OCI-LY7 (cell line): Measurements from ENCODE around the gene SPNS1. TPM values are rescaled to one million over a fixed set of nuclear protein-coding genes. Genes with fewer than 3 reads are reported as not detected.

ENCODE experiments used
- BruUV-seq: library from RNA; stranded (reverse); fragments of 400-500 nt; replicated peaks from 2 replicates; lab custom pipeline; 2021; lab: Mats Ljungman, UMichigan
- CTCF ChIA-PET: fragments of 300-600 bp; sonication (Branson Sonifier 250); formaldehyde crosslinking; loops from one replicate; lab custom pipeline; 2022; ENCODE audit warnings: antibody characterized with exemption; ENCODE audit not compliant: unreplicated experiment; lab: Charles Lee
- POLR2A ChIA-PET: fragments of 300-600 bp; sonication (Branson Sonifier 250); formaldehyde crosslinking; loops from one replicate; lab custom pipeline; 2022; ENCODE audit warnings: antibody characterized with exemption; lab: Charles Lee
- DNase-seq: peaks from one replicate; pipeline ENCODE4 v3.0.0-alpha.2; 2015; ENCODE audit warnings: low spot score
- H2AFZ ChIP-seq: fragments of 200-600 bp; sonication (generic), shearing (Covaris generic); 2 replicates; pipeline ENCODE4 v1.6.1; 2014; ENCODE audit warnings: mild to moderate bottlenecking, antibody characterized with exemption, low read length, moderate library complexity
- H3K27ac ChIP-seq: fragments of 200-600 bp; sonication (generic); 2 replicates; pipeline ENCODE4 v1.5.1; 2014; ENCODE audit warnings: mixed run types, low read depth, mild to moderate bottlenecking, moderate library complexity, low read length, inconsistent platforms; ENCODE audit not compliant: poor library complexity, severe bottlenecking
- H3K36me3 ChIP-seq: fragments of 200-600 bp; sonication (generic); 2 replicates; pipeline ENCODE4 v1.6.1; 2014; ENCODE audit warnings: mild to moderate bottlenecking, antibody characterized with exemption, low read length, moderate library complexity, mixed read lengths; ENCODE audit not compliant: insufficient read depth
- H3K4me1 ChIP-seq: fragments of 200-600 bp; sonication (generic); 2 replicates; pipeline ENCODE4 v1.5.1; 2014; ENCODE audit warnings: mild to moderate bottlenecking, low read length; ENCODE audit not compliant: insufficient read depth, poor library complexity, severe bottlenecking
- H3K4me2 ChIP-seq: fragments of 200-600 bp; sonication (generic); 2 replicates; pipeline ENCODE4 v1.6.1; 2014; ENCODE audit warnings: mild to moderate bottlenecking, low read length
- H3K4me3 ChIP-seq: fragments of 200-600 bp; sonication (generic); 2 replicates; pipeline ENCODE4 v1.5.1; 2014; ENCODE audit warnings: mild to moderate bottlenecking, low read depth, low read length; ENCODE audit not compliant: poor library complexity, severe bottlenecking
- H3K79me2 ChIP-seq: fragments of 200-600 bp; sonication (generic); 2 replicates; pipeline ENCODE4 v1.6.1; 2016; ENCODE audit warnings: low read depth, mild to moderate bottlenecking, low read length, moderate library complexity, mixed read lengths; ENCODE audit not compliant: insufficient read depth
- H3K9me2 ChIP-seq: fragments of 200-600 bp; sonication (generic); 2 replicates; pipeline ENCODE4 v1.6.1; 2016; ENCODE audit warnings: mild to moderate bottlenecking, low read length, mixed read lengths; ENCODE audit not compliant: insufficient read depth
- H3K9me3 ChIP-seq: fragments of 200-600 bp; sonication (generic); 2 replicates; pipeline ENCODE4 v1.6.1; 2014; ENCODE audit warnings: mild to moderate bottlenecking, mixed run types, low read length, mixed read lengths
- H4K20me1 ChIP-seq: fragments of 200-600 bp; sonication (generic); 2 replicates; pipeline ENCODE4 v1.6.1; 2014; ENCODE audit warnings: mild to moderate bottlenecking, antibody characterized with exemption, low read length, moderate library complexity, mixed read lengths; ENCODE audit not compliant: insufficient read depth
- EZH2phosphoT487 ChIP-seq: fragments of 200-600 bp; sonication (generic); IDR thresholded peaks from 2 replicates; pipeline ENCODE4 v1.6.1; 2018; ENCODE audit warnings: low read depth, borderline replicate concordance, mild to moderate bottlenecking, mixed run types, antibody characterized with exemption, low read length, moderate library complexity, mixed read lengths
- intact Hi-C: fragments of 100-400 bp; cut with micrococcal nuclease; formaldehyde crosslinking; loops from one replicate; pipeline ENCODE4 v1.10.0; 2022; ENCODE audit not compliant: unreplicated experiment
- total RNA-seq, 2 experiments: library from RNA; depleted of rRNA in 1 of 2; stranded (reverse); fragments of >200 nt in 1 of 2; shearing (Covaris generic) in 1 of 2; gene quantifications; 2 replicates each; pipeline ENCODE4 v1.2.3, GENCODE V29; 2014 to 2022
- TF ChIP-seq, protein P1 (sequence below): fragments of 200-600 bp; sonication (generic); conservative IDR thresholded peaks from 2 replicates; pipeline ENCODE4 v1.5.1; 2014; ENCODE audit warnings: mild to moderate bottlenecking, antibody characterized with exemption, low read length, moderate library complexity, mixed read lengths

The SPNS1 gene
- total RNA-seq, 2 experiments from 2014 or later, result 20.1 to 20.4 TPM

DNA sequence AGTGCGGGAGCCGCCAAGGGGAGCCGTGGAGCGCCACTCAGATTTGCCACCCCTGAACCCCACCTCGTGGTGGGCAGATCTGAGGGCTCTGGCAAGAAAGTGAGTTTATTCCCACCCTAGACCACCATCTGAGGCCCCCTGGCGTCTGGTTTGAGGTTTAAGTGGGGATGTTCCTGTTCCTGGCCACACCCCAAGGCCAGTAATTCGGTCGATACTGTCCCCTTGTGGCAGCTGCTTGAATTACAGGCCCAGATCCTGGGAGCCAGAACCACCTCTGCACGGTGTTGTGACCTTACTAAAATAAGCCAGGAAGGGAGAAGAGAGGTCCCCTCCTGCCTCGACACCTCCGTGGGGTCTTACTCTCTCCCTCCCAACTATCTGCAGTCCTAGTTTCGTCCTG lies 6.9 kb downstream of the SPNS1 start:
- peak; percentile 39 for DNase-seq
- H3K36me3 ChIP-seq, result peaks cover 31% of the 10 kb centered on the region
- no peaks in the 10 kb centered on the region for H3K9me2 ChIP-seq
- peaks cover 10% of the 10 kb centered on the region for H3K9me3 ChIP-seq
- H4K20me1 ChIP-seq, result no peaks in the 10 kb centered on the region
- no peak overlapping the region for H3K4me2 ChIP-seq
- TF ChIP-seq EZH2phosphoT487, result no peak
- TF ChIP-seq, protein P1, sequence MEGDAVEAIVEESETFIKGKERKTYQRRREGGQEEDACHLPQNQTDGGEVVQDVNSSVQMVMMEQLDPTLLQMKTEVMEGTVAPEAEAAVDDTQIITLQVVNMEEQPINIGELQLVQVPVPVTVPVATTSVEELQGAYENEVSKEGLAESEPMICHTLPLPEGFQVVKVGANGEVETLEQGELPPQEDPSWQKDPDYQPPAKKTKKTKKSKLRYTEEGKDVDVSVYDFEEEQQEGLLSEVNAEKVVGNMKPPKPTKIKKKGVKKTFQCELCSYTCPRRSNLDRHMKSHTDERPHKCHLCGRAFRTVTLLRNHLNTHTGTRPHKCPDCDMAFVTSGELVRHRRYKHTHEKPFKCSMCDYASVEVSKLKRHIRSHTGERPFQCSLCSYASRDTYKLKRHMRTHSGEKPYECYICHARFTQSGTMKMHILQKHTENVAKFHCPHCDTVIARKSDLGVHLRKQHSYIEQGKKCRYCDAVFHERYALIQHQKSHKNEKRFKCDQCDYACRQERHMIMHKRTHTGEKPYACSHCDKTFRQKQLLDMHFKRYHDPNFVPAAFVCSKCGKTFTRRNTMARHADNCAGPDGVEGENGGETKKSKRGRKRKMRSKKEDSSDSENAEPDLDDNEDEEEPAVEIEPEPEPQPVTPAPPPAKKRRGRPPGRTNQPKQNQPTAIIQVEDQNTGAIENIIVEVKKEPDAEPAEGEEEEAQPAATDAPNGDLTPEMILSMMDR, result peak; percentile 86
- BruUV-seq, result no TSS peak
- no peak overlapping the region for H2AFZ ChIP-seq
- ChIA-PET POLR2A (interaction anchor here (0.5 kb wide), 1 partner anchor 13 kb away, joined by 4 read pairs; no protein-coding TSS in a partner anchor), CTCF (no interaction called here)
- no peak overlapping the region for H3K4me3 ChIP-seq
- intact Hi-C loops, result no loop called here
- H3K4me1 ChIP-seq, result peaks cover 17% of the 10 kb centered on the region
- no peak overlapping the region for H3K27ac ChIP-seq
- H3K79me2 ChIP-seq, result no peaks in the 10 kb centered on the region

- peaks cover 17% of the 10 kb centered on the region for H3K4me1 ChIP-seq
- H2AFZ ChIP-seq, result no peak overlapping the region
- no peaks in the 10 kb centered on the region for H4K20me1 ChIP-seq
- DNase-seq, result no peak
- no peaks in the 10 kb centered on the region for H3K9me2 ChIP-seq
- ChIA-PET POLR2A (no interaction called here), CTCF (interaction anchor here (1.5 kb wide), 1 partner anchor 8 kb away, joined by 4 read pairs; the partner anchor contains the start of gene SPNS1)
- intact Hi-C loops, result no loop called here
- TF ChIP-seq, protein P1, result no peak
- TF ChIP-seq EZH2phosphoT487, result no peak
- H3K4me3 ChIP-seq, result no peak overlapping the region
- H3K79me2 ChIP-seq, result no peaks in the 10 kb centered on the region
- H3K36me3 ChIP-seq, result peaks cover 31% of the 10 kb centered on the region
- peaks cover 10% of the 10 kb centered on the region for H3K9me3 ChIP-seq
- H3K27ac ChIP-seq, result no peak overlapping the region
- H3K4me2 ChIP-seq, result no peak overlapping the region
- BruUV-seq, result no TSS peak
Observed at GRCh38 chr16:28982418-28982817, 7.8 kb downstream of the SPNS1 start.

DNA sequence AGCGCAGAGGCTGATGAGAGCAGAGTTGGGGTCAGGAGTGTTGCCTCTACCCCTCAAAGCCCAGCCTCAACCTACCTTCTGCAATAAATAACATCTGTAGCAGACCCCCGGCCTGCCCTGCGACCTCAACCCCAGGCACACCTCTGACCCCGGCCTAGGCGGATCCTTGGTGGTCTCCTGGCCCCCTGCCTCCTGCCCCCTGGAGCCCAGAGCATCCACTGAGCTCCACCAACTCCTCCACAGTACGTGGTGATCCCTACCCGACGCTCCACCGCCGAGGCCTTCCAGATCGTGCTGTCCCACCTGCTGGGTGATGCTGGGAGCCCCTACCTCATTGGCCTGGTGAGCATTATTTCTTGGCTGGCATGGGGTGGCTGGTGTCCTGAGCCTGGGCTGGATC lies 8.4 kb downstream of the SPNS1 start:
- ChIA-PET POLR2A (no interaction called here), CTCF (interaction anchor here (1.5 kb wide), 1 partner anchor 9 kb away, joined by 4 read pairs; the partner anchor contains the start of gene SPNS1)
- TF ChIP-seq EZH2phosphoT487, result no peak
- TF ChIP-seq, protein P1, result no peak
- Histone ChIP-seq H3K9me3 (peaks cover 10% of the 10 kb centered on the region), H2AFZ (no peak overlapping the region), H3K36me3 (peaks cover 30% of the 10 kb centered on the region), H3K4me3 (no peak overlapping the region), H3K4me1 (peaks cover 17% of the 10 kb centered on the region), H4K20me1 (no peaks in the 10 kb centered on the region), H3K4me2 (no peak overlapping the region), H3K79me2 (no peaks in the 10 kb centered on the region), H3K9me2 (no peaks in the 10 kb centered on the region), H3K27ac (no peak overlapping the region)
- no peak for DNase-seq
- intact Hi-C loops, result no loop called here
- BruUV-seq, result no TSS peak
